ENCODE measurements around the gene USF1.
A peak's percentile ranks its signal among the peaks of the same experiment; 100 is the strongest.

Gene USF1, protein sequence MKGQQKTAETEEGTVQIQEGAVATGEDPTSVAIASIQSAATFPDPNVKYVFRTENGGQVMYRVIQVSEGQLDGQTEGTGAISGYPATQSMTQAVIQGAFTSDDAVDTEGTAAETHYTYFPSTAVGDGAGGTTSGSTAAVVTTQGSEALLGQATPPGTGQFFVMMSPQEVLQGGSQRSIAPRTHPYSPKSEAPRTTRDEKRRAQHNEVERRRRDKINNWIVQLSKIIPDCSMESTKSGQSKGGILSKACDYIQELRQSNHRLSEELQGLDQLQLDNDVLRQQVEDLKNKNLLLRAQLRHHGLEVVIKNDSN

DNA sequence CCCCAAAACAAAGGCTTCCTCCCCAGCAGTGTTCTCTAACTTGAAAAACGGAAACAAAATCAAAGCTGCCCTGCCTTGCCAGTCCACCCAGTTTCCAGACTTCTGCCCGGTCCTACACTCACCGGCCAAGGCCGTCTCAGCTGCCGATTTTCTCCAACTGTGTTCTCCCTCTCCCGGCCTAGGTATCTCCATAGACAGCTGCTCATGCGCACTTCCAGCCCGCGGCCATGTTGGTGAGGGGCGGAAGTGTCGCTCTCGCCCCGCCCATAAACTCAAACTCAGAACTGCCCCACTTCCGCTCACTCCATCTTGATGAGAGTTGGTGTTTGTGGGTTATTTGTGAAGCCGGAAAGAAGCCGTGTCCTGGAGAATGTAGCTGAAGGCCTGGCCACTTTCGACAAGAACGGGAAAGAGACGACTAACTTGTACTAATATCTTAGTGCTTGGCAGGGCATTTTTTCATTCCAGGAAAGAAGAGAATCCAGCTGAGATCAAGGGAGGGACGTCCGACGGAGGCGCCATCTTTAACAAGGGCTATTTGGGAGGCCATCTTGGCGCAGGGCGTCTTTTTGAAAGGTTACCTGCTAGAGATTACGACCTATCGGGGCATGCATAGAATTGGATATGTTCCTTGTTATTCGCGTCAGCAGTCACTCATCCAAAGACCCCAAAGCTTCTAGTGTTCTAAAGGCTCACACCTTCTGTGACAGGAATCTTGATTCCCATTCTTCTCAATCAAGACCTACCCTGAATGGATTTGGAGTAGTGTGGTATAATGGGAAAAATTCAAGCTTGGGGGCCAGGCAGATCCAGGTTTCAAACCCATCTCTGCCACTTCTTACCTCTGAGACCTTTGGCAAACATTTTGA is at the start of gene USF1:
USF1 (minus strand) TSS at position 242 of the 869 bp plus-strand sequence. CDS start 2,702 bp downstream, outside the sequence.
- DNase-seq = peak; percentile 88 to 93

DNA sequence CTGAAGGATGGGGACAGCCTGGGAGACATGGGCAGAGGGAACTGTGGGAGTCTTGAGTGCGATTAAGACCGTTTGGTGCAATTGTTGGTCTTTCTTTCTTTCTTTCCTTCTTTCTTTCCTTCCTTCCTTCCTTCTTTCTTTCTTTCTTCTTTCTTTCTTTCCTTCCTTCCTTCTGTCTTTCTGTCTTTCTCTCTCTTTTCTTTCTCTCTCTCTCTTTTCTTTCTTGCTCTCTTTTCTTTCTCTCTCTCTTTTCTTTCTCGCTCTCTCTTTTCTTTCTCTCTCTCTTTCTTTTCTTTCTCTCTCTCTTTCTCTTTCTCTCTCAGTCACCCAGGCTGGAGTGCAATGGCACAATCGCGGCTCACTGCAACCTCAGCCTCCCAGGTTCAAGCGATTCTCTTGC is 49.5 kb upstream of the USF1 start:
- DNase-seq = no peak

GRCh38 chr1:161094481-161094880 is 48.7 kb upstream of the USF1 start:
- no peak for DNase-seq

- no peak for DNase-seq
Measured at GRCh38 chr1:161092621-161093028, 46.8 kb upstream of the USF1 start.

DNA sequence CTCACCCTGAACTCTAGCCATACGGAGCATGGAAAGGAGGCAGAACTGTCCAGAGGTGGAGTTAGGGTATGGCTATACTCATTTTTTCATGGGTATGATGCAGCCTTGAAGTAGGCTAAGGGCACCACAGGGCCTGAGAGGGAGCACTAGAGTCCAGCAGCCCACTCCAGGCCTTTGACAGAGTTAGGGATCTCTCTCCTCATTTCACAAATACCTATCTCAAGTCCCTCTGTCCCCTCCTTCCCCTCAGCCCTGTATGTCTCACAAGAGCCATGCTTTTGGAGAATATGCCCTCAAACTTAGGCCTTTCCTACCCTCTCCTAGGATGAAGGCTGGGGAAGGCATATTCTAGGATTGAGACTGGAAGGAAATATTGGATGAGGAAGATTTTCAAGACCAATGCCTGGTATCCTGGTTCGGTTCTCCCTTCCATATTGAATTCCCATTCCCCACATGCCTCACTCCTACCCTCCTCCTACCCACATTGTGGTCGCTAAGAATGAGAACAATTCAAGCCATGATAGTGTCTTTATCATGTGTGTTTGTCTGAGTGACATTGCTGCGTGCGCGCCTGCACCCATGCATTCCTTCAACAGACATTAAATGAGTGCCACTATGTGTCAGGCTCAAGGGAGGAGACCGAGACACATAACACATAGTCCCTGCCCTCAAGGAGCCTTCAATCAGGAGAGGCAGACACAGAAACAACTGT is 46.2 kb upstream of the USF1 start:
- DNase-seq = no peak

GRCh38 chr1:161091093-161091492 is 45.3 kb upstream of the USF1 start:
- no peak for DNase-seq

DNA sequence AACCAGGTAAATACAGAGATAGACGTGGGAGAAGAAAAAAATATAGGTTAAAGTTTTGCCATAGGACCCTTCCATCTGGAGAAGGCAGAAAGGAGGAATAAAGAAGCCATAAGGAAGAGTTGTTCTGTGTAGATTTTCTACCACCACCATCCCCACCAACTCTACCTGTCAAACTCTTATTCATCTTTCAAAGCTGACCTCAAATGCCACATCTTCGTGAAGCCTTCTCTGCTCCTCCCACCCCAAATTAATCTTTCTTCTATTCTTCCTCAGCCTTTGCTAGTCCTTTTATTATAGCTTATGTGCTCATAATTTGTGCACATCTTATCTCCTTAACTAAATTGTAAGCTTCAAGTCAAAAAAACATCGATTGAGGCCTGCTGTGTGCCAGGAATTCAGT is 44.8 kb upstream of the USF1 start:
- no peak for DNase-seq

DNA sequence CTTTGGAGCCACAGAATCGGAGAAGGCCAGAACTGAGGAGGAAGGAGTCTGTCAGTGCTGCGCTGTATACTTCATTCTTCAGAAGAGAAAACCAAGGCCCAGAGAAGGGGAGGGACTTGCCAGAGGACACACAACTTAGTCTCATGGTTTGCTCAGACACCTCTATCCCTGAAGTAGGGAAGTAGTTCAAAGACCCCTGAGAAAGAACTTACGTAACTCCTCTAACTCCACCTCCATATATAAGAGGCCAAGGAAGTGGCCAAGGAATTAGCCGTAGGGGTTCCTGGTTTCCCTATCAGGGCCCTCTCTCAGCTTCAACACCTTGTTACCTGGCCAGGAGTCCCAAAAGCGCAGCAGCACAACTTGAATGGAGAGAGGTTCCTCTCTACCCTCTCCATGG is 44.2 kb upstream of the USF1 start:
- no peak for DNase-seq

- DNase-seq = no peak
Measured at GRCh38 chr1:161089251-161089924, 43.6 kb upstream of the USF1 start, which contains the start of gene NECTIN4. Gene NECTIN4, minus strand, starts transcription at chr1:161089558. Its CDS starts 262 bp downstream, at chr1:161089296.

DNA sequence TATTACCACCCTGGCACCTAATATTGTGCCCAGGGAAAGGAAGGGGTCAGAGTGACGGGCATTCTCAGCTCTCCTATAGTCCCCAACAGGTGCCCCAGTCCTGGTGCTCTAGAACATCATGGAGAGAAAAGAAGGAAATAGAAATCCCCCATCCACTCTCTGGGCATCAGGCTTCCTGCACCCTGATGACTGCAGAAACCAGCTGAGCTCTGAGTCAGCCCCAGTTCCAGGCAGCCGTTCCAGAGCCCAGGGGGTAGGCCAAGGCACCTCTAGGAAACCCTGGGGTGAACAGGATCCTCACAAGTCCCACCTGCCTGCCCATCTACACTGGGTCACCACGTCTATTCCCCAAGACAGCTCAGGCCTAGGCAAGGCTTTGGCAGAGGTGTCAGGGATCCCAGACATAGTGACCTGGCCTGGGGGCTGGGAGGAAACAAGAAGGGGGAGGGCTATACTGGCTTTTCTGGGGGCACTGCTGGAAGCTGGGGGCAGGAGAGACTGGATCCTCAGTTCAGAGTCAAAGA is 42.9 kb upstream of the USF1 start:
- no peak for DNase-seq

- no peak for DNase-seq
Measured at GRCh38 chr1:161086457-161086856, 40.7 kb upstream of the USF1 start.

- DNase-seq = no peak
Measured at GRCh38 chr1:161085165-161085564, 39.4 kb upstream of the USF1 start.

- no peak for DNase-seq
Measured at GRCh38 chr1:161084597-161084988, 38.8 kb upstream of the USF1 start.

- no peak for DNase-seq
Measured at GRCh38 chr1:161083748-161084596, 38.2 kb upstream of the USF1 start.

DNA sequence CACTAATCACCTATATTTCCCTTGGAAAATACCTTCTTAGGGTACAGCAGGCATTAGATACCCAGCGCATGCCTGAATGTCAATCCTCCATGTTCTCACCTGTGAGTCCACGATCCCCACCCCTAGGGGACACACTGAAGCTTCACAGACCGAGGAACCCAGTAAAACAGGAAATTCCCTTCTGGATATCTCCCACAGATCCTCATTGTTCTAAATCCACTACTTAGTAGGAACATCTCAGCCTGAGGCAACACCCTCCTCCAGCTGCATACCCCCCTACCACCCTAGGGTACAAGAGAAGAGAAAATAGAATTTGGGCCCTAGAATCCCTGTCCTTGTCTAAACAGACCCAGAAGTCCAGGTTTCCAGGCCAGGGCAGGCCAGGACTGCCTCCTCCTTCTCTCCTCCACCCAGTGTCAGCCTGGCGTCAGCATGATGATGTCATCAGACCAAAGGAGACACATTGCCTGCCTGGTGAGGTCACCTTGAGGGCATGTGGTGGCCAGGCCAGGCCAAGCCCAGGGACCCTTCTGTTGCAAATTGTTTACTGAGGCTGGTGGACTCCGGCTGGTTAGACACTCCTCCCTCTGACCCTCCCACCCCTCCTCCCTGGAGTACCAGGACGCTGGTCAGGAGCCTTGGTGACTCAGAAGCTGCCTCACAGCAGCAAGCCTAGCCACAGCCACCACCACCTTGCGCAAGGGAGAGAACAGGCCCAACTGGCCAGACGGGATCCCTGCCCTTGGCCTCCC is 37.4 kb upstream of the USF1 start:
- DNase-seq = peak; percentile 92

DNA sequence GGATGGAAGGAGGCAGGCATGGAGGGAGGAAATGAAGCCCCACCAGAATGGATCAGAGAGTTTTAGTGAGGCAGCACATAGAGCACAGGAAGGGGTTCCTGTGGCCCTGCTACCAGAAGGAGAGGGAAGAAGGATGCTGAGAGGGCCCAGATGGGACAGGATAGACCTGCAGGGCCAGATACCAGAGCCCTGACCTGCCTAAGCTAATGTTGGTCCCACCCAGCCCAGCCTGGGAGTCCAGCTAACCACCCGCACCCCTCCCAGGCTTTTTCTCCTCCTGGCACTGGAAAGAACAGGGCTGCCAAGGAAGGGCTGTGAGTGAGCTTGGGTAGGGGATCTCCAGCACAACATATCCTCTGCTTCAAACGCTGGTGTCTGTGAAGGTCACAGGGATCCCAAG is 36.7 kb upstream of the USF1 start:
- DNase-seq = no peak

DNA sequence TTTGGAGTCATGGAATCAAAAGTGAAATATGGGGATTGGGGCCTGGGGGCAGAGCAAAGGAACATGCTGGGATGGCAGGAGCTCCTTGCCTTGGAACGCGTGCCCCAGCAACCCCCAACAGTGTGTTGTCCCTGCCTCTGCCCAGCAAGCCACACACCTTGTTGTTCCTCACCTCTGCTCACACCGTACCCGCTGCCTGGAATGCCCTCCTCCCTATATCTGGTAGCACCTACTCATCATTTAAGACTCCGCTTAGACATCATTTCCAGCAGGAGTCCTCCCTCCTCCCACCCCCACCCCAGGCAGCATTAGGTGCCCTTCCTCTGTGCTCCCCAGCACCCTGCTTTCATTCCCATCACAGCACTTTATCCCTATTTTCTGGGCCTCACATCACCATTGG is 35.7 kb upstream of the USF1 start:
- DNase-seq = no peak

- DNase-seq = no peak
Measured at GRCh38 chr1:161080441-161081405, 34.9 kb upstream of the USF1 start.

- DNase-seq = no peak
Measured at GRCh38 chr1:161079436-161080110, 33.8 kb upstream of the USF1 start.
